HCT116 (cell line): ENCODE data around the gene CNNM3. TPM values are rescaled to one million over a fixed set of nuclear protein-coding genes. Genes with fewer than 3 reads are reported as not detected.

Experiments
- ATAC-seq: fragments of 200-7000 bp; cut with Tn5 transposase; 2 replicates; pipeline ENCODE4 v1.9.1; 2020; ENCODE audit warnings: mild to moderate bottlenecking, moderate library complexity
- BruUV-seq: library from RNA; stranded (reverse); fragments of 400-500 nt; replicated peaks from 2 replicates; lab custom pipeline; 2021; lab: Mats Ljungman, UMichigan
- CTCF ChIA-PET: fragments of 300-600 bp; sonication (Branson Sonifier 250); formaldehyde crosslinking; loops from one replicate; lab custom pipeline; 2021; ENCODE audit warnings: antibody characterized with exemption; lab: Charles Lee
- POLR2A ChIA-PET: fragments of 300-600, 350-600 bp; sonication (Branson Sonifier 250); formaldehyde crosslinking; loops from one replicate; lab custom pipeline; 2021; ENCODE audit warnings: antibody characterized with exemption; lab: Charles Lee
- RAD21 ChIA-PET, 2 experiments: fragments of 300-600 bp; sonication (Branson Sonifier 250); formaldehyde crosslinking; loops; one replicate each; lab custom pipeline; 2023; ENCODE audit warnings: low total read pairs in 2 of 2; ENCODE audit not compliant: uncharacterized antibody in 2 of 2, unreplicated experiment in 2 of 2, low non-redundant PET in 1 of 2; lab: Charles Lee
- DNase-seq: peaks from one replicate; pipeline ENCODE4 v3.0.0-alpha.2; 2010; ENCODE audit warnings: low read depth, low spot score
- H2AFZ ChIP-seq: fragments of 200-600 bp; shearing (Covaris generic), sonication (generic); 2 replicates; pipeline ENCODE4 v1.6.1; 2017; ENCODE audit warnings: low read depth, mixed run types, mixed read lengths, antibody characterized with exemption, low read length; ENCODE audit not compliant: poor library complexity, severe bottlenecking
- H3K27ac ChIP-seq: 2 replicates; pipeline ENCODE4 v1.5.1; 2012; ENCODE audit warnings: low read depth, low read length
- H3K27me3 ChIP-seq: fragments of 200-600 bp; sonication (generic); 2 replicates; pipeline ENCODE4 v1.6.1; 2016; ENCODE audit warnings: mixed run types, low read length, mixed read lengths; ENCODE audit not compliant: insufficient read depth
- H3K36me3 ChIP-seq, 2 experiments: fragments of 200-500 bp in 1 of 2; fragments of 200-600 bp in 1 of 2; sonication (Bioruptor generic) in 1 of 2; sonication (generic) in 1 of 2; 2 replicates each; pipeline versions ENCODE4 v1.5.1 to v1.6.1; 2014 to 2016; ENCODE audit warnings: low read length in 2 of 2, inconsistent platforms in 1 of 2, mixed read lengths in 1 of 2, mixed run types in 1 of 2; ENCODE audit not compliant: insufficient read depth in 2 of 2, control insufficient read depth in 1 of 2
- H3K4me1 ChIP-seq, 2 experiments: fragments of 200-600 bp in 1 of 2; sonication (generic) in 1 of 2; 2 replicates each; pipeline versions ENCODE4 v1.5.1 to v1.6.1; 2012 to 2017; ENCODE audit warnings: low read length in 2 of 2, inconsistent platforms in 1 of 2, mild to moderate bottlenecking in 1 of 2, mixed read lengths in 1 of 2, mixed run types in 1 of 2, moderate library complexity in 1 of 2; ENCODE audit not compliant: insufficient read depth in 2 of 2, control insufficient read depth in 1 of 2
- H3K4me2 ChIP-seq: fragments of 200-600 bp; sonication (generic); 2 replicates; pipeline ENCODE4 v1.6.1; 2017; ENCODE audit warnings: mixed run types, low read length, mixed read lengths
- H3K4me3 ChIP-seq, 2 experiments: fragments of 200-600 bp in 1 of 2; sonication (generic) in 1 of 2; replicated peaks in 1 of 2; 2 replicates each; pipeline ENCODE4 v1.5.1; 2011 to 2016; ENCODE audit warnings: low read length in 2 of 2, control low read depth in 1 of 2, low read depth in 1 of 2, mild to moderate bottlenecking in 1 of 2, mixed read lengths in 1 of 2, mixed run types in 1 of 2
- H3K79me2 ChIP-seq: fragments of 200-600 bp; sonication (generic); 2 replicates; pipeline ENCODE4 v1.6.1; 2017; ENCODE audit warnings: mild to moderate bottlenecking, mixed run types, low read length, moderate library complexity, mixed read lengths; ENCODE audit not compliant: insufficient read depth
- H3K9ac ChIP-seq: fragments of 200-600 bp; sonication (generic); 2 replicates; pipeline ENCODE4 v1.6.1; 2016; ENCODE audit warnings: low read length, mixed read lengths
- H3K9me2 ChIP-seq: fragments of 200-600 bp; sonication (generic), shearing (Covaris generic); 2 replicates; pipeline ENCODE4 v1.6.1; 2017; ENCODE audit warnings: mixed run types, mild to moderate bottlenecking, moderate library complexity; ENCODE audit not compliant: insufficient read depth
- H3K9me3 ChIP-seq, 2 experiments: fragments of 200-500 bp in 1 of 2; fragments of 200-600 bp in 1 of 2; sonication (Bioruptor generic) in 1 of 2; sonication (generic) in 1 of 2; 2 replicates each; pipeline ENCODE4 v1.6.1; 2014 to 2017; ENCODE audit warnings: low read length in 2 of 2, mixed read lengths in 2 of 2, inconsistent platforms in 1 of 2, low read depth in 1 of 2, mild to moderate bottlenecking in 1 of 2, mixed run types in 1 of 2, moderate library complexity in 1 of 2; ENCODE audit not compliant: control insufficient read depth in 1 of 2, insufficient read depth in 1 of 2
- H4K20me1 ChIP-seq: fragments of 200-600 bp; sonication (generic), shearing (Covaris generic); 2 replicates; pipeline ENCODE4 v1.6.1; 2017; ENCODE audit warnings: mixed run types, mild to moderate bottlenecking, moderate library complexity; ENCODE audit not compliant: insufficient read depth
- CEBPB ChIP-seq: IDR thresholded peaks from 2 replicates; pipeline ENCODE4 v1.6.1; 2012; ENCODE audit warnings: low read depth
- EZH2 ChIP-seq: fragments of 200-600 bp; sonication (generic); IDR thresholded peaks from 2 replicates; pipeline ENCODE4 v1.6.1; 2017; ENCODE audit warnings: antibody characterized with exemption, mixed run types
- FOSL1 ChIP-seq: IDR thresholded peaks from 2 replicates; pipeline ENCODE4 v1.6.1; 2012; ENCODE audit warnings: low read depth
- JUND ChIP-seq: IDR thresholded peaks from 2 replicates; pipeline ENCODE4 v1.6.1; 2012
- POLR2A ChIP-seq: IDR thresholded peaks from 2 replicates; pipeline ENCODE4 v1.7.0; 2011; ENCODE audit warnings: borderline replicate concordance; ENCODE audit not compliant: insufficient read depth, insufficient read length; ENCODE audit errors: extremely low read depth
- POLR2AphosphoS5 ChIP-seq: IDR thresholded peaks from 2 replicates; pipeline ENCODE4 v1.6.1; 2011; ENCODE audit warnings: mild to moderate bottlenecking, low read depth, low read length, moderate library complexity
- SIN3A ChIP-seq: IDR thresholded peaks from 2 replicates; pipeline ENCODE4 v1.6.1; 2012; ENCODE audit warnings: low read depth
- SP1 ChIP-seq: IDR thresholded peaks from 2 replicates; pipeline ENCODE4 v1.6.1; 2012; ENCODE audit warnings: low read depth
- SRF ChIP-seq: IDR thresholded peaks from 2 replicates; pipeline ENCODE4 v1.6.1; 2012; ENCODE audit warnings: low read depth
- TCF7L2 ChIP-seq: IDR thresholded peaks from 2 replicates; pipeline ENCODE4 v1.7.0; 2011; ENCODE audit warnings: borderline replicate concordance, inconsistent platforms; ENCODE audit not compliant: insufficient read depth, insufficient read length; ENCODE audit errors: extremely low read depth
- YY1 ChIP-seq: IDR thresholded peaks from 2 replicates; pipeline ENCODE4 v1.6.1; 2011; ENCODE audit warnings: low read length, low read depth, moderate library complexity, mild to moderate bottlenecking; ENCODE audit not compliant: insufficient replicate concordance; ENCODE audit errors: extremely low read depth
- ZFX ChIP-seq: fragments of 450-650 bp; IDR thresholded peaks from 2 replicates; pipeline ENCODE4 v1.6.1; 2017
- intact Hi-C: fragments of 100-400 bp; cut with micrococcal nuclease; formaldehyde crosslinking; loops from 2 replicates; pipeline ENCODE4 v1.10.0; 2022
- total RNA-seq: library from RNA; stranded (reverse); gene quantifications from one replicate; pipeline ENCODE4 v1.2.1, GENCODE V29; 2021; ENCODE audit not compliant: unreplicated experiment
- TF ChIP-seq, protein P1 (sequence below): IDR thresholded peaks from 2 replicates; pipeline ENCODE4 v1.6.1; 2011; ENCODE audit warnings: mild to moderate bottlenecking, low read length, moderate library complexity; ENCODE audit not compliant: insufficient replicate concordance; ENCODE audit errors: extremely low read depth
- TF ChIP-seq, protein P2 (sequence below): IDR thresholded peaks from 2 replicates; pipeline ENCODE4 v1.6.1; 2012
- TF ChIP-seq, protein P3 (sequence below): IDR thresholded peaks from 2 replicates; pipeline ENCODE4 v1.6.1; 2012

CNNM3 gene
- total RNA-seq, 1 experiment from 2014 or later: 31.1 TPM

DNA sequence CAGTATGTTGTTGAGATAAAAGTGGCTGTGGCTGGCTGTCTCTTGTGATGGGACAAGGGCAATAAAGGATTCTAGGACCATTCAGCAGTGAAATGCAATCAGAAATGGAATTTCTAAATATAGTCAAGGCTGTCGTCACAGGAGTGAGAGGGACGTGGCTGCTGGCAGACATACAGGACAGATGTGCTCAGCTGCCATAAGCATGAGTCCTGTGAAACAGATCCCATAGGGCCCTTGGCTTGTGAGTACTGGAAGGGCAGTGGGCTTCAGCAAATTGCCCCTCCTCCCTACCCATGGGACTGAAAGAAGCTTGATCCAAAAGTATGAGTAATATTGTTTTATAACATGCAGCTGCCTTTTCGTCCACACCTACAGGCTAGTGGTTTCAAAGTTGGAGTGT, 4.2 kb upstream of the CNNM3 start:
- no TSS peak for BruUV-seq
- Histone ChIP-seq H3K4me2 (no peak overlapping the region), H4K20me1 (no peaks in the 10 kb centered on the region), H3K9me3 (no peaks in the 10 kb centered on the region), H3K4me3 (no peak overlapping the region), H3K9ac (no peak overlapping the region), H2AFZ (no peak overlapping the region), H3K79me2 (no peaks in the 10 kb centered on the region), H3K27me3 (no peaks in the 10 kb centered on the region), H3K4me1 (peaks cover 2 to 9% of the 10 kb centered on the region in 2 experiments; a peak in 1 of 4 replicates), H3K27ac (no peak overlapping the region), H3K9me2 (no peaks in the 10 kb centered on the region), H3K36me3 (no peaks in the 10 kb centered on the region; a peak in 1 of 4 replicates)
- intact Hi-C loops: no loop called here
- ChIA-PET CTCF (no interaction called here), RAD21 (no interaction called here), POLR2A (no interaction called here)
- no peak for ATAC-seq
- DNase-seq: no peak
- TF ChIP-seq EZH2 (no peak), SRF (no peak), POLR2A (no peak), SP1 (no peak)

DNA sequence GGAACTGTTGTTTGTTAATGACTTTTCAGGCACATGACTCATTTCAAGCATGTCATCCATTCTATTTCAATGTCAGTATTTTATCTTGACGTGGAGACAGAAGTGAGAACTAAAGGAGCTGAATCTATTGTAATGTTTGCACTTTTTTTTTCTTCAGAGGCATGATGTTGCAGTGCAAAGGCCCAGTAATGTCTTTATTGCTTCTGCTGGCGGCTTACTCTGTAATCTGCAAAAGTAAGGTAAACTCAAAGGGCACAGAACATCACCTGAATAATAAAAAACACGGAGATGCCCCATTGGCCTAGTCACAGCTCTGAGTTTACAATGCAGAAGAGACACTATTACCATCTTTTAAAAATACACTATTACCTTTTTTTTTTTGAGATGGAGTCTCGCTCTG, 2.4 kb upstream of the CNNM3 start:
- peaks cover 17% of the 10 kb centered on the region for H3K79me2 ChIP-seq
- peaks cover 0 to 3% of the 10 kb centered on the region in 2 experiments; a peak in 2 of 4 replicates for H3K36me3 ChIP-seq
- RAD21 ChIA-PET: no interaction called here
- H3K9ac ChIP-seq: no peak overlapping the region
- peaks cover 11 to 21% of the 10 kb centered on the region in 2 experiments for H3K4me1 ChIP-seq
- POLR2A ChIA-PET: no interaction called here
- TF ChIP-seq, protein P1, sequence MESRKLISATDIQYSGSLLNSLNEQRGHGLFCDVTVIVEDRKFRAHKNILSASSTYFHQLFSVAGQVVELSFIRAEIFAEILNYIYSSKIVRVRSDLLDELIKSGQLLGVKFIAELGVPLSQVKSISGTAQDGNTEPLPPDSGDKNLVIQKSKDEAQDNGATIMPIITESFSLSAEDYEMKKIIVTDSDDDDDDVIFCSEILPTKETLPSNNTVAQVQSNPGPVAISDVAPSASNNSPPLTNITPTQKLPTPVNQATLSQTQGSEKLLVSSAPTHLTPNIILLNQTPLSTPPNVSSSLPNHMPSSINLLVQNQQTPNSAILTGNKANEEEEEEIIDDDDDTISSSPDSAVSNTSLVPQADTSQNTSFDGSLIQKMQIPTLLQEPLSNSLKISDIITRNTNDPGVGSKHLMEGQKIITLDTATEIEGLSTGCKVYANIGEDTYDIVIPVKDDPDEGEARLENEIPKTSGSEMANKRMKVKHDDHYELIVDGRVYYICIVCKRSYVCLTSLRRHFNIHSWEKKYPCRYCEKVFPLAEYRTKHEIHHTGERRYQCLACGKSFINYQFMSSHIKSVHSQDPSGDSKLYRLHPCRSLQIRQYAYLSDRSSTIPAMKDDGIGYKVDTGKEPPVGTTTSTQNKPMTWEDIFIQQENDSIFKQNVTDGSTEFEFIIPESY: no peak
- TF ChIP-seq, protein P2, sequence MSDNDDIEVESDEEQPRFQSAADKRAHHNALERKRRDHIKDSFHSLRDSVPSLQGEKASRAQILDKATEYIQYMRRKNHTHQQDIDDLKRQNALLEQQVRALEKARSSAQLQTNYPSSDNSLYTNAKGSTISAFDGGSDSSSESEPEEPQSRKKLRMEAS: no peak
- no peak for TF ChIP-seq SRF
- TF ChIP-seq, protein P3, sequence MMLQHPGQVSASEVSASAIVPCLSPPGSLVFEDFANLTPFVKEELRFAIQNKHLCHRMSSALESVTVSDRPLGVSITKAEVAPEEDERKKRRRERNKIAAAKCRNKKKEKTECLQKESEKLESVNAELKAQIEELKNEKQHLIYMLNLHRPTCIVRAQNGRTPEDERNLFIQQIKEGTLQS: no peak
- no peak for TF ChIP-seq POLR2AphosphoS5
- TF ChIP-seq JUND: no peak
- TF ChIP-seq TCF7L2: no peak
- no peak for TF ChIP-seq CEBPB
- no peak for TF ChIP-seq YY1
- TF ChIP-seq FOSL1: no peak
- TF ChIP-seq SIN3A: no peak
- no peak for TF ChIP-seq ZFX
- no peak overlapping the region for H3K27ac ChIP-seq
- no peaks in the 10 kb centered on the region for H4K20me1 ChIP-seq
- no peaks in the 10 kb centered on the region for H3K9me3 ChIP-seq
- H3K4me2 ChIP-seq: no peak overlapping the region
- no peaks in the 10 kb centered on the region for H3K27me3 ChIP-seq
- H3K4me3 ChIP-seq: no peak overlapping the region
- CTCF ChIA-PET: no interaction called here
- intact Hi-C loops: no loop called here
- no peak overlapping the region for H2AFZ ChIP-seq
- DNase-seq (no peak), ATAC-seq (no peak)
- BruUV-seq: TSS peak; percentile 35
- no peaks in the 10 kb centered on the region for H3K9me2 ChIP-seq
